Body of pancreas (tissue), 4 donors: Measurements from ENCODE around the gene MGAT5. TPM values are rescaled to one million over a fixed set of nuclear protein-coding genes. Genes with fewer than 3 reads are reported as not detected.
A peak's percentile ranks its signal among the peaks of the same experiment; 100 is the strongest.

Experiments
- ATAC-seq: fragments of 150-250 bp; one replicate; pipeline ENCODE4 v1.9.1; 2016
- DNase-seq, 4 donors: peaks; one replicate each; pipeline ENCODE4 v3.0.0-alpha.2; 2019
- H3K27ac ChIP-seq, 4 donors: fragments of 200-600 bp; sonication (generic); 1 replicate in 3 of 4; 2 replicates in 1 of 4; pipeline versions ENCODE4 v1.5.1 to v1.6.1; 2016 to 2019; ENCODE audit warnings: mild to moderate bottlenecking in 1 of 4, mixed read lengths in 1 of 4, moderate library complexity in 1 of 4
- H3K27me3 ChIP-seq, 2 donors: fragments of 200-600 bp; sonication (generic); one replicate each; pipeline ENCODE4 v1.6.0; 2016; ENCODE audit warnings: mild to moderate bottlenecking in 1 of 2
- H3K36me3 ChIP-seq, 2 donors: fragments of 200-600 bp; sonication (generic); replicated peaks in 1 of 2; 2 replicates each; pipeline ENCODE4 v1.5.1; 2016; ENCODE audit warnings: low read depth in 2 of 2; ENCODE audit not compliant: insufficient read depth in 1 of 2
- H3K4me1 ChIP-seq: fragments of 200-600 bp; sonication (generic); one replicate; pipeline ENCODE4 v1.6.0; 2016
- H3K4me3 ChIP-seq, 2 donors: fragments of 200-600 bp; sonication (generic); 1 replicate in 1 of 2; 2 replicates in 1 of 2; pipeline ENCODE4 v1.5.1; 2016 to 2019
- H3K9me3 ChIP-seq, 3 donors: fragments of 200-600 bp; sonication (generic); 1 replicate in 2 of 3; 2 replicates in 1 of 3; pipeline ENCODE4 v1.5.1; 2016
- CTCF ChIP-seq, 7 experiments: fragments of 450-650 bp in 4 of 7; fragments of 200-600 bp in 3 of 7; sonication (generic) in 3 of 7; IDR thresholded peaks; one replicate each; pipeline ENCODE4 v1.5.1; 2016 to 2019; ENCODE audit warnings: antibody characterized with exemption in 7 of 7
- POLR2A ChIP-seq, 3 donors: fragments of 450-650 bp; IDR thresholded peaks; one replicate each; pipeline ENCODE4 v1.6.1; 2016; ENCODE audit warnings: antibody characterized with exemption in 3 of 3, mild to moderate bottlenecking in 2 of 3
- WGBS, 2 donors: methylation state at CpG; one replicate each; pipeline ENCODE4 v1.1.5; 2017; 5-methylcytosine and 5-hydroxymethylcytosine counted together
- intact Hi-C: fragments of 100-400 bp; cut with DNase I; formaldehyde crosslinking; loops from one replicate; pipeline ENCODE4 v1.15.1; 2023
- total RNA-seq, 2 donors: library from RNA; depleted of rRNA; stranded (reverse); fragments of >200 nt; gene quantifications; one replicate each; pipeline ENCODE4 v1.1.0, GENCODE V29; 2016

The MGAT5 gene
- total RNA-seq, 2 donors from 2014 or later, result 15.8 to 16.3 TPM

DNA sequence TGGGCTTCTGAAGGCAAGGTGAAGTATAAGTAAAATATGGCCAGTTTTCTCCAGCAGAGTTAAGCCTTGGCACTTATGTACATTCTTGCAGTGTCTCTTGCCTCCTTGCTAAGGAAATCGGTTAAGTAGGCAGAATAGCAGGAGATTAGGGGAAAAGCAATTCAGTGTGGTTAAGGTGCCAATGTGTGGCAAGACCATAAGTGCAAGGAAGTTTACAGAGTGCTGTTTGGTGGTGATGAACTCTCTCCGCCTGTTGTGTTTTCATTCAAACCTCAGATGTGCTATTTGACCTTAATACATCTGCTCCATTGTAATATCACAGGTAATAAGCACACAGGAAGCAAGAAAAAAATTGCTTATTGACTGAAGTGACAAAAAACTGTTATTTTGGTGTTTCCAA is 156.1 kb downstream of the MGAT5 start:
- no peaks in the 10 kb centered on the region for H3K9me3 ChIP-seq
- WGBS, 2 donors, result 75 to 80% methylated on average over 2 of the region's 2 CpGs
- no peaks in the 10 kb centered on the region for H3K36me3 ChIP-seq
- no peak overlapping the region for H3K4me3 ChIP-seq
- H3K4me1 ChIP-seq, result peaks cover 20% of the 10 kb centered on the region
- no peaks in the 10 kb centered on the region for H3K27me3 ChIP-seq
- H3K27ac ChIP-seq, result no peak overlapping the region
- TF ChIP-seq CTCF (IDR thresholded peaks at IDR 0.05) (no peak), POLR2A (IDR thresholded peaks at IDR 0.05) (no peak)
- DNase-seq (no peak), ATAC-seq (no peak)
- intact Hi-C loops, result loop anchor here (10.0 kb wide), 1 partner anchor 295 kb away; no protein-coding TSS in a partner anchor

- Histone ChIP-seq H3K4me1 (peaks cover 20% of the 10 kb centered on the region), H3K27me3 (no peaks in the 10 kb centered on the region), H3K4me3 (no peak overlapping the region), H3K27ac (peak overlapping the region in 2 of 4 donors; percentile 9 to 54), H3K36me3 (no peaks in the 10 kb centered on the region), H3K9me3 (no peaks in the 10 kb centered on the region)
- no peak for ATAC-seq
- WGBS, 2 donors, result 38 to 52% methylated on average over 5 of the region's 5 CpGs
- no peak for TF ChIP-seq CTCF (IDR thresholded peaks at IDR 0.05)
- TF ChIP-seq POLR2A (IDR thresholded peaks at IDR 0.05), result no peak
- intact Hi-C loops, result loop anchor here (10.0 kb wide), 1 partner anchor 296 kb away; no protein-coding TSS in a partner anchor
- DNase-seq, result no peak
These were observed 157.0 kb downstream of the MGAT5 start for GRCh38 chr2:134410831-134411231.

DNA sequence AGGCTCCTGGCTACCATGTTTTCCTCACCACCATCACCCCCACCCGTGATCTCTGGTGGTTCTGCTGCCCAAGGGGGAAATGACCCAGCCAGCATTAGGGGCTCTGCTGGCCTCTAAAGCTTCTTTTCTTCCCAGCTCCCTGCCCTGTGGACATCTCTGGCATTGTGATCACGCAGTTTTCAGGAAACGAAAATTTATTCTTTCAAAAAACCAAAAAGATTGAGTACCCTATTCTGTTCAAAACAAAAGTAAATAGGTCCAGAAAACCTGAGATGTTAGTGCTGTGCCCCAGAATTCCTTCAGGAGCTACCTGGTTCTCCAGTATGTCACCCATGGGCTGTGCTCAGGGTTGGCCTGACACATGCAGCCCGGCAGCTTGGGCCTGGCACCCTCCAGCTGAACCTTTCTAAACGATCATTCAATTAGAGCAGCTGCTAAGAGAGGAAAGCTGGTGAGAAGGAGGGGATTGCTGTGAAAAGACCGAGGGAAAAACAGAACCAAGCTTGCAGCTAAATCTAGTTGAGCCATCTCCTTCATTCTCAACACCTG is 157.5 kb downstream of the MGAT5 start:
- 68 to 77% methylated on average over 6 of the region's 6 CpGs for WGBS, 2 donors
- Histone ChIP-seq H3K4me1 (peaks cover 20% of the 10 kb centered on the region), H3K4me3 (no peak overlapping the region), H3K27me3 (no peaks in the 10 kb centered on the region), H3K36me3 (no peaks in the 10 kb centered on the region), H3K27ac (peak overlapping the region in 3 of 4 donors; percentile 28 to 68 (median 54)), H3K9me3 (no peaks in the 10 kb centered on the region)
- intact Hi-C loops, result loop anchor here (10.0 kb wide), 1 partner anchor 297 kb away; no protein-coding TSS in a partner anchor
- TF ChIP-seq POLR2A (IDR thresholded peaks at IDR 0.05), result no peak
- no peak for TF ChIP-seq CTCF (IDR thresholded peaks at IDR 0.05)
- ATAC-seq (no peak), DNase-seq (no peak)

- 34 to 39% methylated on average over 8 of the region's 8 CpGs for WGBS, 2 donors
- intact Hi-C loops, result loop anchor here (10.0 kb wide), 1 partner anchor 297 kb away; no protein-coding TSS in a partner anchor
- TF ChIP-seq POLR2A (IDR thresholded peaks at IDR 0.05) (no peak), CTCF (IDR thresholded peaks at IDR 0.05) (peak; percentile 9 to 79 (median 70))
- no peak overlapping the region for H3K4me3 ChIP-seq
- DNase-seq (peak; percentile 72 to 84 (median 75)), ATAC-seq (peak; percentile 93)
- no peaks in the 10 kb centered on the region for H3K36me3 ChIP-seq
- no peaks in the 10 kb centered on the region for H3K9me3 ChIP-seq
- peaks cover 20% of the 10 kb centered on the region for H3K4me1 ChIP-seq
- peak overlapping the region in 3 of 4 donors; percentile 28 to 68 (median 54) for H3K27ac ChIP-seq
- no peaks in the 10 kb centered on the region for H3K27me3 ChIP-seq
These were observed 158.2 kb downstream of the MGAT5 start for GRCh38 chr2:134411828-134412638.
